D721Med (cell line): ENCODE results near the gene METTL15.
"Not testable (repeated sequence)": the region's sequence is repeated elsewhere in the genome, so short reads cannot be mapped to it uniquely, and the experiment has no call there.

Source experiments
- DNase-seq: peaks from one replicate; pipeline ENCODE4 v3.0.0; 2011; ENCODE audit warnings: low spot score; ENCODE audit not compliant: insufficient read length
- FAIRE-seq: peaks from 2 replicates; lab custom pipeline; 2011; peaks lifted over from hg19 to GRCh38; lab: Jason Lieb, UNC
- CTCF ChIP-seq: IDR thresholded peaks from 2 replicates; pipeline ENCODE4 v1.5.1; 2012; ENCODE audit warnings: mild to moderate bottlenecking, control low read depth; ENCODE audit not compliant: insufficient read depth; ENCODE audit errors: missing control alignments

The METTL15 gene

GRCh38 chr11:28245131-28245530 is 136.9 kb downstream of the METTL15 start:
- TF ChIP-seq CTCF: no peak
- DNase-seq (no peak), FAIRE-seq (no peak)

GRCh38 chr11:28250192-28250591 is 142.0 kb downstream of the METTL15 start:
- DNase-seq: no peak
- TF ChIP-seq CTCF: no peak
- FAIRE-seq: no peak

- FAIRE-seq (no peak), DNase-seq (no peak)
- no peak for TF ChIP-seq CTCF
Measured at GRCh38 chr11:28251257-28251656, 143.1 kb downstream of the METTL15 start.

GRCh38 chr11:28257761-28258160 is 149.6 kb downstream of the METTL15 start:
- DNase-seq (no peak), FAIRE-seq (no peak)
- no peak for TF ChIP-seq CTCF

- FAIRE-seq: no peak
Measured at GRCh38 chr11:28259177-28259843, 151.1 kb downstream of the METTL15 start.

GRCh38 chr11:28268925-28269324 is 160.7 kb downstream of the METTL15 start:
- DNase-seq: no peak
- no peak for FAIRE-seq
- TF ChIP-seq CTCF: no peak

More at GRCh38 chr11:28259177-28259843, 151.1 kb downstream of the METTL15 start:
- no peak for TF ChIP-seq CTCF
- DNase-seq: no peak

- FAIRE-seq (no peak), DNase-seq (no peak)
- no peak for TF ChIP-seq CTCF
Measured at GRCh38 chr11:28269586-28269985, 161.4 kb downstream of the METTL15 start.

- not testable (repeated sequence) for FAIRE-seq, DNase-seq
Measured at GRCh38 chr11:28272247-28272646, 164.1 kb downstream of the METTL15 start.
